GM19463 (cell line): ENCODE data around the gene CPSF3.
"Not testable (repeated sequence)": the region's sequence is repeated elsewhere in the genome, so short reads cannot be mapped to it uniquely, and the experiment has no call there.

Experiments used
- ATAC-seq: cut with Tn5 transposase; IDR thresholded peaks from one replicate; pipeline ENCODE4 v1.9.1; 2021; ENCODE audit warnings: mild to moderate bottlenecking, moderate library complexity; ENCODE audit not compliant: unreplicated experiment

The CPSF3 gene

DNA sequence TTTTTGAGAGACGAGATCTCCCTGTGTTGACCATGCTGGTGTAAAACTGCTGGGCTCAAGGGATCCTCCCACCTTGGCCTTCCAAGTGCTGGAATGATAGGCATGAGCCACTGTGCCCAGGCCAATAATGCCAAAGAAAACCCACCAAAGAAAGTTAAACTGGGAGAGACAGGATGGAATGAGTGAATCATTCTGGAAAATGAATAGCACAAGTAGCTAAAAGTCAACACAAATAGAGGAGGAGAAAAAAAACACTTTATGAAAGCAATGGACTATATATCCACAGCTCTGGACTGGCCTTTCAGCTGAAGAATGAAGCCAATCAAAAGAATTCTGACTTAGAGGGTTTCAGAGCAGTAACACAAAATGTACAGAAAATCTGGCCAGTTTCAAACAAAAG is 74.8 kb downstream of the CPSF3 start:
- no peak for ATAC-seq

DNA sequence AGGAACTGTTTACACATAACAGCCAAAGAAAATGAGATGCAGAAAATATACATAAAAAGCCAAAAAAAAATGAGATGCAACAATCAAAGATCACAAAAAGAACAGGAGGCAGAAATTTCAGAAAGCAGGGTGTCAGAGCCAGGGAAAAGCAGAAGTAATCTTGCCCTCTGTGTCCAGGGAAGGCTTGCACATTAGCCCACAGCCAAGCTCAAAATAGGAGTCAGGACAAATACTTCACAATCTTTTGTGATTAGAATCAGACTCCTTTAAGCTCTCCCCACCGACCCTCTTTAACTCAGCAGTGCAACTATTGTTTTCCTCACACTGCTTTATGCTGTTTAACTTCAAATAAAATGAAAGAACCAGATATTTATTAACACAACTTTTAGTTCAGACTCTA is 85.5 kb downstream of the CPSF3 start:
- no peak for ATAC-seq

DNA sequence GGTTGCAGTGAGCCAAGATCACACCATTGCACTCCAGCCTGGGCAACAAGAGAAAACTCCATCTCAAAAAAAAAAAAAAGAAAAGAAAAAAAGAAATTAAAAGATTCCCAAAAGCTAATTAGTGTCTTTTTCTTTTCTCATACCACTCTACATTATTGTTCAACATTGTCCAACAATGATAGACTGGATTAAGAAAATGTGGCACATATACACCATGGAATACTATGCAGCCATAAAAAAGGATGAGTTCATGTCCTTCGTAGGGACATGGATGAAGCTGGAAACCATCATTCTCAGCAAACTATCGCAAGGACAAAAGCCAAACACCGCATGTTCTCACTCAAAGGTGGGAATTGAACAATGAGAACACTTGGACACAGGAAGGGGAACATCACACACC is 90.5 kb downstream of the CPSF3 start:
- not testable (repeated sequence) for ATAC-seq

DNA sequence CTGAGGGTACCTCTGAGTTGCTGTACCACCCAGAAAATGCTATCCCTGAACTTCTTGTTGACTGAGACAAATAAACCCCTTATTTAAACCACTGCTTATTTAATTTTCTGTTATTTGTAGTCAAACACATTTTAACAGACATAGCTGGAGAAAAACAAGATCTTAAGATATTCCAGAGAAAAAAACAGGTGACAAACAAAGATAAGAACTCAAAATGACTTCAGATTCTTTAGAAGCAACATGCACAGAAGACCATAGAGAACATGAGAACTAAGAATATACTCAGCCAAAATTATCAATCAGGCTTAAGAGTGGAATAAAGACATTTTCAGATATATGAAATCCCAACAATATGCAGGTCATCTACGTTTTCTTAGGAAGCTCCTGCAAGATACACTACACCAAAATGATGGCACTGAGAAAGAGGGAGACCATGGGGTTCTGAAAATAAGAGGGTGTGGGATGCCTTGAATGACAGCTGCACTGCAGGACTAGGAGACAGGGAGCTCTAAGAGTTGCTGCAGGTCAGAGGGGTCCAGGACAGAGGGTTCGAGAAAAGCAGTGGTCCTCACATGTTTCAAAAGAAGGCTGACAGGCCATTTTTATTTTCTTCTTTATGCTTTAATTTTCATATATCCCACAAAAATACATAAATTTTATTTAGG is 93.8 kb downstream of the CPSF3 start:
- no peak for ATAC-seq

DNA sequence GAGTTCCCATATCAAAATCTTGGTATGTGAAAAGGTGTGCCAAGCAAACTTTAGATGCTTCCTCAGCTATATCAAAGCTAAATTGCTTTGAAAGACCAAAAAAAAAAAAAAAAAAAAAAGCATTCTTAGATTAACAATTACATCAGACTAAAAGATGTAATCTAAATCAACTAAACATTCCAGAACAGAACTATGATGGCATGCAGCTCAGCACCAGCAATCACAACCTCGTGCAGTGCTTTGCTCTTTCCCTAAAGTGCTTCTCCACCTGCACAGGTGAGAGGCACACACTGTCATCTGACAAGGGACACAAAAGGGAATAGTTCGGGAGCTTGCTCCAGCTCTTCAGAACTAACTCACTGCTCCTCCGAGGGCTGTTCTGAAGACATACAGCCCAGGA is 94.7 kb downstream of the CPSF3 start:
- no peak for ATAC-seq

DNA sequence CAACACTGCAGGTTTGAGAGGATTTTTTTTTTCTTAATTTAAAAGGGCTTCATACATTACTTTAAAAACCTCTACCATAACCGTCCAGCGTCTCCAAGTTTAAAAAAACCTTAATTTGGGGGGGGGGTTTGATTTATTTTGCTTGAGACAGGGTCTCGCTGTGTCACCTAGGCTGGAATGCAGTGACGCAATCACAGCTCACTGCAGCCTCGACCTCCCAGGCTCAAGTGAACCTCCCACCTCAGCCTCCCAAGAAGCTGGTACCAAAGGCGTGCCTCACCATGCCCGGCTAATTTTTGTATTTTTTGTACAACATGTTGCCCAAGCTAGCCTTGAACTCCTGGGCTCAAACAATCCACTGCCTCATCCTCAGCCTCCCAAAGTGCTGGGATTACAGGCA is 95.3 kb downstream of the CPSF3 start:
- ATAC-seq, result no peak

DNA sequence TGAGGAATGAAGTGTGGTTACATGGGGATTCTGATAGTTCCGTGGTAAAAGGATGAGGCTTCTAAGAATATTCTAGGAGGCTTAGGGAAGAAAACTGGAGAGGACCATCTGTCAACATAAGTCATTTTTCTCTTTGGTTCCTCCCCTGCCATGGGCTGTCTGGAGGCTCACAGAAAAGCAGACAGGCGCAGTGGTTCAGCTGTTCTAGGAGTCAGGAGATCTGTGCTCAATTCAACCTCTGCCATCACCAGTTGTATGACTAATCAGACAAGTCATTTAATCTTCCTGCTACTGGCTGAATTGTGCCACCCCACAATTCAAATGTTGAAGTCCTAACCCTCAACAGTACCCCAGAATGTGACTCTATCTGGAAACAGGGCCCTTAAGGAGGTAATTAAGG is 95.8 kb downstream of the CPSF3 start:
- no peak for ATAC-seq
